SK-N-SH (cell line): ENCODE measurements around the gene LINGO3. TPM values are rescaled to one million over a fixed set of nuclear protein-coding genes. Genes with fewer than 3 reads are reported as not detected.

ENCODE experiments used
- CTCF ChIA-PET: fragments of 300-600, 350-600 bp; formaldehyde crosslinking; extraction: SDS; loops from one replicate; lab custom pipeline; 2021; lab: Yijun Ruan, JAX
- POLR2A ChIA-PET: fragments of 350-600 bp; sonication (Branson Sonifier 250); formaldehyde crosslinking; extraction: SDS; loops from one replicate; lab custom pipeline; 2020; ENCODE audit warnings: antibody characterized with exemption, inconsistent platforms; lab: Yijun Ruan, JAX
- DNase-seq: peaks from one replicate; pipeline ENCODE4 v3.0.0; 2012
- H2AFZ ChIP-seq: fragments of 200-600 bp; sonication (generic); 2 replicates; pipeline ENCODE4 v1.8.1; 2016; ENCODE audit warnings: antibody characterized with exemption, mild to moderate bottlenecking, low read depth
- H3F3A ChIP-seq: fragments of 200-600 bp; sonication (generic); replicated peaks from 2 replicates; pipeline ENCODE3; 2016; ENCODE audit warnings: antibody characterized with exemption, mild to moderate bottlenecking; ENCODE audit not compliant: insufficient read depth
- H3K27ac ChIP-seq, 2 experiments: fragments of 200-500 bp in 1 of 2; fragments of 200-600 bp in 1 of 2; sonication (Bioruptor generic) in 1 of 2; sonication (generic), shearing (Covaris generic) in 1 of 2; 2 replicates each; pipeline versions ENCODE4 v1.5.1 to v1.6.1; 2014 to 2016; ENCODE audit warnings: low read depth in 2 of 2, inconsistent platforms in 1 of 2, low read length in 1 of 2, mild to moderate bottlenecking in 1 of 2, mixed read lengths in 1 of 2
- H3K27me3 ChIP-seq: fragments of 200-600 bp; sonication (generic), shearing (Covaris generic); 2 replicates; pipeline ENCODE4 v1.6.1; 2016; ENCODE audit warnings: mixed run types; ENCODE audit not compliant: insufficient read depth
- H3K36me3 ChIP-seq, 2 experiments: fragments of 200-500 bp in 1 of 2; fragments of 200-600 bp in 1 of 2; sonication (Bioruptor generic) in 1 of 2; sonication (generic) in 1 of 2; replicated peaks in 1 of 2; 2 replicates each; pipeline versions ENCODE3 to v1.5.1; 2014 to 2016; ENCODE audit warnings: low read length in 1 of 2, mild to moderate bottlenecking in 1 of 2; ENCODE audit not compliant: insufficient read depth in 2 of 2, control insufficient read depth in 1 of 2
- H3K4me1 ChIP-seq, 2 experiments: fragments of 200-500 bp in 1 of 2; fragments of 200-600 bp in 1 of 2; sonication (Bioruptor generic) in 1 of 2; sonication (generic), shearing (Covaris generic) in 1 of 2; 2 replicates each; pipeline versions ENCODE4 v1.5.1 to v1.6.1; 2014 to 2016; ENCODE audit warnings: low read depth in 1 of 2, low read length in 1 of 2, mixed run types in 1 of 2; ENCODE audit not compliant: insufficient read depth in 2 of 2, control insufficient read depth in 1 of 2
- H3K4me2 ChIP-seq: fragments of 200-600 bp; sonication (generic), shearing (Covaris generic); 2 replicates; pipeline ENCODE4 v1.6.1; 2017; ENCODE audit warnings: mixed run types
- H3K4me3 ChIP-seq, 2 experiments: fragments of 200-500 bp in 1 of 2; fragments of 200-600 bp in 1 of 2; sonication (Bioruptor generic) in 1 of 2; sonication (generic), shearing (Covaris generic) in 1 of 2; 2 replicates each; pipeline versions ENCODE4 v1.5.1 to v1.8.1; 2014 to 2016; ENCODE audit warnings: low read depth in 2 of 2, inconsistent platforms in 1 of 2, low read length in 1 of 2, mild to moderate bottlenecking in 1 of 2, mixed read lengths in 1 of 2, moderate library complexity in 1 of 2
- H3K79me2 ChIP-seq: fragments of 200-600 bp; sonication (generic); 2 replicates; pipeline ENCODE4 v1.8.1; 2017; ENCODE audit warnings: mild to moderate bottlenecking; ENCODE audit not compliant: insufficient read depth
- H3K9ac ChIP-seq: fragments of 200-600 bp; sonication (generic); 2 replicates; pipeline ENCODE4 v1.6.1; 2017; ENCODE audit warnings: mixed run types
- H3K9me2 ChIP-seq: fragments of 200-600 bp; sonication (generic); 2 replicates; pipeline ENCODE4 v1.6.1; 2017; ENCODE audit warnings: mixed run types
- H3K9me3 ChIP-seq: fragments of 200-600 bp; sonication (generic); 2 replicates; pipeline ENCODE4 v1.6.1; 2017; ENCODE audit warnings: mixed run types, mild to moderate bottlenecking, moderate library complexity
- H4K20me1 ChIP-seq: fragments of 200-600 bp; sonication (generic); 2 replicates; pipeline ENCODE4 v1.6.1; 2017; ENCODE audit warnings: mild to moderate bottlenecking, mixed run types; ENCODE audit not compliant: insufficient read depth
- CHD2 ChIP-seq: fragments of 150-350 bp; IDR thresholded peaks from 2 replicates; pipeline ENCODE4 v1.6.1; 2018; ENCODE audit warnings: low read length; ENCODE audit not compliant: partially characterized antibody
- ELF1 ChIP-seq: IDR thresholded peaks from 2 replicates; pipeline ENCODE4 v1.4.0; 2012
- EZH2phosphoT487 ChIP-seq: fragments of 200-600 bp; sonication (generic); IDR thresholded peaks from 2 replicates; pipeline ENCODE4 v1.6.1; 2017; ENCODE audit warnings: low read depth, mixed run types, mild to moderate bottlenecking, antibody characterized with exemption, moderate library complexity, borderline replicate concordance
- FOXM1 ChIP-seq: IDR thresholded peaks from 2 replicates; pipeline ENCODE4 v1.4.0; 2012; ENCODE audit warnings: low read depth, mild to moderate bottlenecking
- GABPA ChIP-seq: IDR thresholded peaks from 2 replicates; pipeline ENCODE4 v1.4.0; 2012; ENCODE audit warnings: low read depth, mild to moderate bottlenecking
- GATA2 ChIP-seq: sonication (generic); formaldehyde crosslinking; IDR thresholded peaks from 2 replicates; pipeline ENCODE4 v1.5.0; 2020; ENCODE audit warnings: mild to moderate bottlenecking, missing genetic modification reagents
- JUND ChIP-seq: IDR thresholded peaks from 2 replicates; pipeline ENCODE4 v1.4.0; 2012
- MXI1 ChIP-seq: IDR thresholded peaks from 2 replicates; pipeline ENCODE4 v1.6.1; 2012; ENCODE audit warnings: mild to moderate bottlenecking, low read depth, low read length, improper control_type of control experiment
- NRF1 ChIP-seq: IDR thresholded peaks from 2 replicates; pipeline ENCODE4 v1.6.1; 2012; ENCODE audit warnings: low read depth, mild to moderate bottlenecking, low read length
- RAD21 ChIP-seq: IDR thresholded peaks from 2 replicates; pipeline ENCODE4 v1.6.1; 2012; ENCODE audit warnings: mild to moderate bottlenecking, low read length
- RCOR1 ChIP-seq: fragments of 150-350 bp; IDR thresholded peaks from 2 replicates; pipeline ENCODE4 v1.6.1; 2017; ENCODE audit warnings: antibody characterized with exemption, low read length
- SIN3A ChIP-seq: IDR thresholded peaks from 2 replicates; pipeline ENCODE4 v1.6.1; 2012; ENCODE audit warnings: low read depth, mild to moderate bottlenecking, low read length, moderate library complexity, borderline replicate concordance
- TAF1 ChIP-seq: IDR thresholded peaks from 2 replicates; pipeline ENCODE4 v1.6.1; 2012; ENCODE audit warnings: low read depth, mild to moderate bottlenecking, low read length, moderate library complexity, borderline replicate concordance
- TCF12 ChIP-seq: IDR thresholded peaks from 2 replicates; pipeline ENCODE4 v1.4.0; 2012
- TEAD4 ChIP-seq: IDR thresholded peaks from 2 replicates; pipeline ENCODE4 v1.4.0; 2012; ENCODE audit warnings: mild to moderate bottlenecking, borderline replicate concordance; ENCODE audit not compliant: insufficient read depth
- WGBS: methylation state at CpG from one replicate; pipeline ENCODE4 v1.1.6; 2017; ENCODE audit warnings: low lambda C conversion rate; 5-methylcytosine and 5-hydroxymethylcytosine counted together
- polyA plus RNA-seq, 3 experiments: library from polyadenylated mRNA; depleted of rRNA; stranded (reverse); fragments of >200 nt; gene quantifications; 2 replicates each; pipeline ENCODE4 v1.2.3, GENCODE V29; 2012
- TF ChIP-seq, protein P1 (sequence below): IDR thresholded peaks from 2 replicates; pipeline ENCODE4; 2012
- TF ChIP-seq, protein P2 (sequence below): IDR thresholded peaks from 2 replicates; pipeline ENCODE4 v1.6.1; 2012; ENCODE audit warnings: mild to moderate bottlenecking, low read depth, low read length, moderate library complexity
- TF ChIP-seq, protein P3 (sequence below): IDR thresholded peaks from 2 replicates; pipeline ENCODE4 v1.4.0; 2012; ENCODE audit warnings: low read depth, borderline replicate concordance
- TF ChIP-seq, protein P4 (sequence below): fragments of 150-350 bp; IDR thresholded peaks from 2 replicates; pipeline ENCODE4 v1.6.1; 2017; ENCODE audit warnings: antibody characterized with exemption, low read length, low read depth, borderline replicate concordance

The LINGO3 gene
- polyA plus RNA-seq, 1 of the 3 experiments (the other 2 are of a cell fraction), result not detected

DNA sequence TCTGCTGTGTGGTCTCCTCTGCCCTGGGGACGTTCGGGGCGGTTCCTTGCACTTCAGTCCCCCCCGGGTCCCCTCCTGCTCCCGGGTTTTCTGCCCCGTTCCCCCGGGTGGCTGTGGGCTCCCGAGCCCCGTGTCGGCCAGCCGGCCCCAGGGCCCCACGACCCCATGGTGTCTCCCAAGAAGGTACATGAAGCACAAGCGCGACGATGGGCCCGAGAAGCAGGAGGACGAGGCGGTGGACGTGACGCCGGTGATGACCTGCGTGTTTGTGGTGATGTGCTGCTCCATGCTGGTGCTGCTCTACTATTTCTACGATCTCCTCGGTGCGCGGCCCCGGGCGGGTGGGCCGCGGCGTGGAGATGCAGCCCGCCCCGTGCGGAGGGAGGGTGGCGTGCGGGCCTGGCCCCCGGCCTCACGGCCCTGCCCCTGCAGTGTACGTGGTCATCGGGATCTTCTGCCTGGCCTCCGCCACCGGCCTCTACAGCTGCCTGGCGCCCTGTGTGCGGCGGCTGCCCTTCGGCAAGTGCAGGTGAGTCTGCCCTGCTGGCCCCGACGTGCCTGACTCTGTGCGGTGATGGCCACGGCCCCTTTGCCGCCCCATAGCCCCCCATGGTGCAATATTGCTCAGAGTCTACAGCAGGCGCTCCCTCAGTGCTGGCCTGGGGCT, 31.8 kb upstream of the LINGO3 start:
- no peak for DNase-seq
- TF ChIP-seq GATA2 (CRISPR knock-in tag), result no peak
- TF ChIP-seq, protein P1, sequence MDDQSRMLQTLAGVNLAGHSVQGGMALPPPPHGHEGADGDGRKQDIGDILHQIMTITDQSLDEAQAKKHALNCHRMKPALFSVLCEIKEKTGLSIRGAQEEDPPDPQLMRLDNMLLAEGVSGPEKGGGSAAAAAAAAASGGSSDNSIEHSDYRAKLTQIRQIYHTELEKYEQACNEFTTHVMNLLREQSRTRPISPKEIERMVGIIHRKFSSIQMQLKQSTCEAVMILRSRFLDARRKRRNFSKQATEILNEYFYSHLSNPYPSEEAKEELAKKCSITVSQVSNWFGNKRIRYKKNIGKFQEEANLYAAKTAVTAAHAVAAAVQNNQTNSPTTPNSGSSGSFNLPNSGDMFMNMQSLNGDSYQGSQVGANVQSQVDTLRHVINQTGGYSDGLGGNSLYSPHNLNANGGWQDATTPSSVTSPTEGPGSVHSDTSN, result no peak
- TF ChIP-seq TAF1, result no peak
- TF ChIP-seq TCF12, result no peak
- TF ChIP-seq, protein P2, sequence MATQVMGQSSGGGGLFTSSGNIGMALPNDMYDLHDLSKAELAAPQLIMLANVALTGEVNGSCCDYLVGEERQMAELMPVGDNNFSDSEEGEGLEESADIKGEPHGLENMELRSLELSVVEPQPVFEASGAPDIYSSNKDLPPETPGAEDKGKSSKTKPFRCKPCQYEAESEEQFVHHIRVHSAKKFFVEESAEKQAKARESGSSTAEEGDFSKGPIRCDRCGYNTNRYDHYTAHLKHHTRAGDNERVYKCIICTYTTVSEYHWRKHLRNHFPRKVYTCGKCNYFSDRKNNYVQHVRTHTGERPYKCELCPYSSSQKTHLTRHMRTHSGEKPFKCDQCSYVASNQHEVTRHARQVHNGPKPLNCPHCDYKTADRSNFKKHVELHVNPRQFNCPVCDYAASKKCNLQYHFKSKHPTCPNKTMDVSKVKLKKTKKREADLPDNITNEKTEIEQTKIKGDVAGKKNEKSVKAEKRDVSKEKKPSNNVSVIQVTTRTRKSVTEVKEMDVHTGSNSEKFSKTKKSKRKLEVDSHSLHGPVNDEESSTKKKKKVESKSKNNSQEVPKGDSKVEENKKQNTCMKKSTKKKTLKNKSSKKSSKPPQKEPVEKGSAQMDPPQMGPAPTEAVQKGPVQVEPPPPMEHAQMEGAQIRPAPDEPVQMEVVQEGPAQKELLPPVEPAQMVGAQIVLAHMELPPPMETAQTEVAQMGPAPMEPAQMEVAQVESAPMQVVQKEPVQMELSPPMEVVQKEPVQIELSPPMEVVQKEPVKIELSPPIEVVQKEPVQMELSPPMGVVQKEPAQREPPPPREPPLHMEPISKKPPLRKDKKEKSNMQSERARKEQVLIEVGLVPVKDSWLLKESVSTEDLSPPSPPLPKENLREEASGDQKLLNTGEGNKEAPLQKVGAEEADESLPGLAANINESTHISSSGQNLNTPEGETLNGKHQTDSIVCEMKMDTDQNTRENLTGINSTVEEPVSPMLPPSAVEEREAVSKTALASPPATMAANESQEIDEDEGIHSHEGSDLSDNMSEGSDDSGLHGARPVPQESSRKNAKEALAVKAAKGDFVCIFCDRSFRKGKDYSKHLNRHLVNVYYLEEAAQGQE, result no peak
- TF ChIP-seq RCOR1, result no peak
- TF ChIP-seq CHD2, result no peak
- TF ChIP-seq FOXM1, result no peak
- no peak for TF ChIP-seq MXI1
- no peak for TF ChIP-seq EZH2phosphoT487
- no peak for TF ChIP-seq SIN3A
- TF ChIP-seq TEAD4, result no peak
- TF ChIP-seq, protein P3, sequence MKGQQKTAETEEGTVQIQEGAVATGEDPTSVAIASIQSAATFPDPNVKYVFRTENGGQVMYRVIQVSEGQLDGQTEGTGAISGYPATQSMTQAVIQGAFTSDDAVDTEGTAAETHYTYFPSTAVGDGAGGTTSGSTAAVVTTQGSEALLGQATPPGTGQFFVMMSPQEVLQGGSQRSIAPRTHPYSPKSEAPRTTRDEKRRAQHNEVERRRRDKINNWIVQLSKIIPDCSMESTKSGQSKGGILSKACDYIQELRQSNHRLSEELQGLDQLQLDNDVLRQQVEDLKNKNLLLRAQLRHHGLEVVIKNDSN, result no peak
- no peak for TF ChIP-seq JUND
- no peak for TF ChIP-seq GABPA
- TF ChIP-seq, protein P4, sequence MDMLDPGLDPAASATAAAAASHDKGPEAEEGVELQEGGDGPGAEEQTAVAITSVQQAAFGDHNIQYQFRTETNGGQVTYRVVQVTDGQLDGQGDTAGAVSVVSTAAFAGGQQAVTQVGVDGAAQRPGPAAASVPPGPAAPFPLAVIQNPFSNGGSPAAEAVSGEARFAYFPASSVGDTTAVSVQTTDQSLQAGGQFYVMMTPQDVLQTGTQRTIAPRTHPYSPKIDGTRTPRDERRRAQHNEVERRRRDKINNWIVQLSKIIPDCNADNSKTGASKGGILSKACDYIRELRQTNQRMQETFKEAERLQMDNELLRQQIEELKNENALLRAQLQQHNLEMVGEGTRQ, result no peak
- no peak for TF ChIP-seq ELF1
- TF ChIP-seq RAD21, result no peak
- no peak for TF ChIP-seq NRF1
- Histone ChIP-seq H3K9me3 (no peaks in the 10 kb centered on the region), H3K4me1 (no peaks in the 10 kb centered on the region), H2AFZ (no peak overlapping the region), H3F3A (peaks cover 12% of the 10 kb centered on the region), H3K4me2 (no peak overlapping the region), H3K9me2 (no peaks in the 10 kb centered on the region), H3K36me3 (peaks cover 0 to 16% of the 10 kb centered on the region in 2 experiments), H3K4me3 (no peak overlapping the region), H4K20me1 (peaks cover 9% of the 10 kb centered on the region; the same call in 1 of the 2 replicates), H3K27ac (no peak overlapping the region), H3K27me3 (no peaks in the 10 kb centered on the region), H3K9ac (no peak overlapping the region), H3K79me2 (peaks cover 17% of the 10 kb centered on the region; the same call in 1 of the 2 replicates)
- ChIA-PET CTCF (interaction anchor here (1.4 kb wide), 1 partner anchor 66 kb away, joined by 3 read pairs; no protein-coding TSS in a partner anchor), POLR2A (no interaction called here)
- WGBS, result 95% methylated on average over 22 of the region's 52 CpGs
